Neural cell (in vitro differentiated cells): Measurements from ENCODE around the gene KCNJ5. TPM values are rescaled to one million over a fixed set of nuclear protein-coding genes. Genes with fewer than 3 reads are reported as not detected.

Source experiments
- H2AFZ ChIP-seq: fragments of 200-600, 300-800 bp; sonication (generic), shearing (Covaris generic); 2 replicates; pipeline ENCODE4 v1.6.0; 2014; ENCODE audit warnings: low read depth, mild to moderate bottlenecking, antibody characterized with exemption, low read length, moderate library complexity
- H3F3A ChIP-seq: fragments of 200-600 bp; shearing (Covaris generic); 2 replicates; pipeline ENCODE4 v1.6.1; 2016; ENCODE audit warnings: mild to moderate bottlenecking, moderate library complexity, mixed read lengths, antibody characterized with exemption, low read length; ENCODE audit not compliant: insufficient read depth, poor library complexity, severe bottlenecking
- H3K27ac ChIP-seq: fragments of 200-600, 300-800 bp; sonication (generic), shearing (Covaris generic); 2 replicates; pipeline ENCODE4 v1.5.1; 2014; ENCODE audit warnings: mild to moderate bottlenecking, low read length, moderate library complexity
- H3K27me3 ChIP-seq: fragments of 300-800, 200-600 bp; sonication (generic), shearing (Covaris generic); 2 replicates; pipeline ENCODE4 v1.6.0; 2014; ENCODE audit warnings: mild to moderate bottlenecking, low read depth, low read length, moderate library complexity; ENCODE audit not compliant: insufficient read depth
- H3K36me3 ChIP-seq: fragments of 300-800, 200-600 bp; sonication (generic), shearing (Covaris generic); 2 replicates; pipeline ENCODE4 v1.5.1; 2014; ENCODE audit warnings: mild to moderate bottlenecking, antibody characterized with exemption, low read length, moderate library complexity; ENCODE audit not compliant: insufficient read depth
- H3K4me2 ChIP-seq: fragments of 300-800, 200-600 bp; sonication (generic), shearing (Covaris generic); 2 replicates; pipeline ENCODE4 v1.6.0; 2014; ENCODE audit warnings: mild to moderate bottlenecking, low read length
- H3K4me3 ChIP-seq: fragments of 300-800, 200-600 bp; sonication (generic), shearing (Covaris generic); 2 replicates; pipeline ENCODE4 v1.5.1; 2014; ENCODE audit warnings: mild to moderate bottlenecking, low read length, moderate library complexity
- H3K79me2 ChIP-seq: fragments of 200-600 bp; shearing (Covaris generic); replicated peaks from 2 replicates; pipeline ENCODE4 v1.6.0; 2014; ENCODE audit warnings: mild to moderate bottlenecking, low read length, moderate library complexity; ENCODE audit not compliant: insufficient read depth
- H3K9ac ChIP-seq: fragments of 300-800, 200-600 bp; sonication (generic), shearing (Covaris generic); 2 replicates; pipeline ENCODE4 v1.6.1; 2016; ENCODE audit warnings: mild to moderate bottlenecking, low read length, mixed read lengths
- H3K9me2 ChIP-seq: fragments of 200-600 bp; shearing (Covaris generic); 2 replicates; pipeline ENCODE4 v1.6.1; 2016; ENCODE audit warnings: mild to moderate bottlenecking, low read length, mixed read lengths; ENCODE audit not compliant: insufficient read depth
- H3K9me3 ChIP-seq: fragments of 200-600, 300-800 bp; sonication (generic), shearing (Covaris generic); 2 replicates; pipeline ENCODE4 v1.6.1; 2016; ENCODE audit warnings: mild to moderate bottlenecking, mixed run types, low read length, moderate library complexity, mixed read lengths
- H4K20me1 ChIP-seq: fragments of 200-600 bp; shearing (Covaris generic); 2 replicates; pipeline ENCODE4 v1.6.1; 2016; ENCODE audit warnings: mild to moderate bottlenecking, mixed run types; ENCODE audit not compliant: insufficient read depth
- CTCF ChIP-seq: fragments of 450-650 bp; IDR thresholded peaks from 2 replicates; pipeline ENCODE4 v1.5.1; 2014; ENCODE audit warnings: antibody characterized with exemption, mild to moderate bottlenecking, moderate library complexity; ENCODE audit not compliant: poor library complexity, severe bottlenecking
- EP300 ChIP-seq: fragments of 450-650 bp; conservative IDR thresholded peaks from 2 replicates; pipeline ENCODE4 v1.6.1; 2014; ENCODE audit warnings: antibody characterized with exemption, mild to moderate bottlenecking, moderate library complexity; ENCODE audit not compliant: poor library complexity, severe bottlenecking
- EZH2 ChIP-seq: fragments of 200-600, 300-800 bp; shearing (Covaris generic), sonication (generic); IDR thresholded peaks from 2 replicates; pipeline ENCODE4 v1.6.1; 2014; ENCODE audit warnings: antibody characterized with exemption, low read length, borderline replicate concordance, mild to moderate bottlenecking; ENCODE audit not compliant: insufficient read depth, poor library complexity, severe bottlenecking
- MXI1 ChIP-seq: fragments of 450-650 bp; conservative IDR thresholded peaks from 2 replicates; pipeline ENCODE4 v1.6.1; 2014; ENCODE audit warnings: antibody characterized with exemption, mild to moderate bottlenecking; ENCODE audit not compliant: poor library complexity, severe bottlenecking
- POLR2AphosphoS5 ChIP-seq: IDR thresholded peaks from 2 replicates; pipeline ENCODE4 v1.6.1; 2012
- RAD21 ChIP-seq: fragments of 450-650 bp; conservative IDR thresholded peaks from 2 replicates; pipeline ENCODE4 v1.6.1; 2014; ENCODE audit warnings: antibody characterized with exemption, mild to moderate bottlenecking, moderate library complexity
- REST ChIP-seq: IDR thresholded peaks from 2 replicates; pipeline ENCODE4 v1.6.1; 2012; ENCODE audit warnings: borderline replicate concordance
- SMC3 ChIP-seq: fragments of 450-650 bp; conservative IDR thresholded peaks from 2 replicates; pipeline ENCODE4 v1.6.1; 2014; ENCODE audit warnings: antibody characterized with exemption, mild to moderate bottlenecking, moderate library complexity; ENCODE audit not compliant: poor library complexity
- TAF1 ChIP-seq: IDR thresholded peaks from 2 replicates; pipeline ENCODE4 v1.6.1; 2012; ENCODE audit warnings: low read depth
- polyA plus RNA-seq: library from polyadenylated mRNA; depleted of rRNA; stranded (reverse); fragments of >200 nt; gene quantifications from 2 replicates; pipeline ENCODE4 v1.2.3, GENCODE V29; 2014

The KCNJ5 gene
- polyA plus RNA-seq, 1 donor from 2014 or later: 1.1 TPM

- no peaks in the 10 kb centered on the region for H4K20me1 ChIP-seq
- no peak overlapping the region for H3K4me3 ChIP-seq
- no peaks in the 10 kb centered on the region for H3K9me3 ChIP-seq
- H2AFZ ChIP-seq: no peak overlapping the region
- H3F3A ChIP-seq: no peaks in the 10 kb centered on the region
- TF ChIP-seq MXI1: no peak
- no peak for TF ChIP-seq RAD21
- no peak for TF ChIP-seq EP300
- TF ChIP-seq REST: no peak
- no peaks in the 10 kb centered on the region for H3K9me2 ChIP-seq
- no peaks in the 10 kb centered on the region for H3K27me3 ChIP-seq
- H3K27ac ChIP-seq: no peak overlapping the region
- no peak overlapping the region for H3K4me2 ChIP-seq
- H3K36me3 ChIP-seq: no peaks in the 10 kb centered on the region
- H3K79me2 ChIP-seq: no peaks in the 10 kb centered on the region
- H3K9ac ChIP-seq: no peak overlapping the region
These were observed 28.8 kb upstream of the KCNJ5 start for GRCh38 chr11:128862406-128862805.

- no peaks in the 10 kb centered on the region for H3K9me2 ChIP-seq
- H3K9ac ChIP-seq: no peak overlapping the region
- H4K20me1 ChIP-seq: no peaks in the 10 kb centered on the region
- no peaks in the 10 kb centered on the region for H3F3A ChIP-seq
- H3K36me3 ChIP-seq: no peaks in the 10 kb centered on the region
- TF ChIP-seq POLR2AphosphoS5 (no peak), EP300 (no peak), EZH2 (no peak)
- no peak overlapping the region for H3K4me3 ChIP-seq
- no peak overlapping the region for H3K4me2 ChIP-seq
- H3K27me3 ChIP-seq: no peaks in the 10 kb centered on the region
- no peak overlapping the region for H2AFZ ChIP-seq
- H3K79me2 ChIP-seq: no peaks in the 10 kb centered on the region
- no peak overlapping the region for H3K27ac ChIP-seq
- H3K9me3 ChIP-seq: no peaks in the 10 kb centered on the region
These were observed 28.1 kb upstream of the KCNJ5 start for GRCh38 chr11:128862908-128863660.

DNA sequence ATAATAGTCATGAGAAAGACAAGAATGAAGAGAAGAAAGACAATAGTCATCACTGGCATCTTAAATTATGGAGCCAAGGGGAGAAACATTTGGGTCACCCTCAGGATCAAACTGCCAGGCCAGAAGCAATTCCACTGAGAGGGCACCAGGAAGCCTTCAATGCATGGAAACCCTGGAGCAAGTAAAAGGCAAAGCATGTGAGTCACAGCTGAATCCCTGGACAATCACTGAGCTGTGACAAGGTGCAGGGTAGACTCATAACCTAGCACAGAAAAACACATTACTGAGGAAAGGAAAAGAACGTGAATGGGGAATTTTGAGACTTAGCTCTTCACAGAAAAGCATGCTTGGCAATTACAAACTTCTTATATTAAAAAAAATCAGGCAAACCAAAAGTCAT lies 25.7 kb upstream of the KCNJ5 start:
- Histone ChIP-seq H3K79me2 (no peaks in the 10 kb centered on the region), H3K27ac (no peak overlapping the region), H3K9ac (no peak overlapping the region), H3K4me2 (no peak overlapping the region), H3K4me3 (no peak overlapping the region), H3K36me3 (no peaks in the 10 kb centered on the region), H3K9me2 (no peaks in the 10 kb centered on the region), H3F3A (no peaks in the 10 kb centered on the region), H4K20me1 (no peaks in the 10 kb centered on the region), H3K27me3 (no peaks in the 10 kb centered on the region), H2AFZ (no peak overlapping the region), H3K9me3 (no peaks in the 10 kb centered on the region)
- TF ChIP-seq SMC3 (no peak), EP300 (no peak), REST (no peak), MXI1 (no peak), CTCF (no peak), TAF1 (no peak), EZH2 (no peak), RAD21 (no peak), POLR2AphosphoS5 (no peak)
